HG03354 (cell line): ENCODE measurements around the gene RHOT2.
A peak's percentile ranks its signal among the peaks of the same experiment; 100 is the strongest.
"Not testable (repeated sequence)": the region's sequence is repeated elsewhere in the genome, so short reads cannot be mapped to it uniquely, and the experiment has no call there.

ENCODE experiments used
- ATAC-seq: cut with Tn5 transposase; IDR thresholded peaks from one replicate; pipeline ENCODE4 v1.9.1; 2021; ENCODE audit warnings: mild to moderate bottlenecking; ENCODE audit not compliant: unreplicated experiment, poor library complexity, severe bottlenecking

RHOT2 gene

GRCh38 chr16:708959-709358 is 41.0 kb downstream of the RHOT2 start:
- no peak for ATAC-seq

- ATAC-seq = no peak
Measured at GRCh38 chr16:709566-710499, 41.9 kb downstream of the RHOT2 start.

GRCh38 chr16:710500-711075 is 42.7 kb downstream of the RHOT2 start:
- no peak for ATAC-seq

DNA sequence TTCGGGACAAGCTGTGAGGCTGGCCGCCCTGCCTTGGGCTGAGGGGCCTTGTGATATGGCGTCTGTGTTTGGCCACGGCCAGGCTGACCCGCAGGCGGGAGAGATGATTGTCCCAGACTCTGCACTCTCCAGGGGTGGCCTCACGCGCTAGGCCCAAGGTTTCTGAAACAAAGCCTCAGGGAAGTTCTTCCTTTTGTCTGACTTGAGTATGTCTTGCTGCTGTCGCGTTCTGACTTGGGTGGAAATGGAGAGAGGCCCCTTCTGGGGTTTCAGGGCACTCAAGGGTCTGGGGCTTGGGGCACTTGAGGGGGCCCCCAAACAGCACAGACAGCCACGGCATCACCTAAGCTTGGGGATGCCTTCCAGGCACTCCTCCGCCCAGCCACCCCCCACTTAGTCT is 43.2 kb downstream of the RHOT2 start:
- ATAC-seq = no peak

DNA sequence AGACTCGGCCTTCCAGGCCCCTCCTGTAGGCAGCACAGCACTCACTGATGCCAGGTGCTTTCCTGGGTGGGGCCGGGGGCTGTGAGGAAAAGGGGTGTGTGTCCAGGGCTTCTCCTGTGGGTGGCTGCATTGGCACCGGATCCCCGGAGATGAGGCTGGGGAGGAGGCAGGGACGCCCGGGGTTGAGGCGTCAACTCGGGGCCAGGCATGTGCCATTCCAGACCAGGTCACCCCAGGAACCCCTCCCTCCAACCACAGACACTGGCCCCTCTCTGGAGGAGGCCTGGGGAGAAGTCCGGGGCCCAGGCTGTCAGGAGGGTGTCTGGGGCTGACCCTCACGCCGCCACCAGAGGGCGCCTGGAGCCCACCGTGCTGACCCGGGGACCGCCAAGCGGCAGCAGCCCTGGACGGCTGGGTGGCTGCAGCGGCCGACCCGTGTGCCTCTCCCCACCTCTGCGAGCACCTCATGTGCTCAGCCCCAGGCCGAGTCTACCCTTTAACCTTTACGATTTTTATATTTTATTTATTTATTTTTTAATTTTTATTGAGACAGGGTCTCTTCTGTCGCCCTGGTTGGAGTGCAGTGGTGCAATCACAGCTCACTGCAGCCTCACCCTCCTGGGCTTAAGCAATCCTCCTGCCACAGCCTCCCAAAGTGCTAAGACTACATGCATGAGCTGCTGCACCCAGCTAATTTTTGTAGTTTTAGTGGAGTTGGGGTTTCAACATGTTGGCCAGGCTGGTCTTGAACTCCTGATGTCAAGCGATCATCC is 43.8 kb downstream of the RHOT2 start:
- no peak for ATAC-seq

GRCh38 chr16:712740-713250 is 44.9 kb downstream of the RHOT2 start:
- ATAC-seq = not testable (repeated sequence)

DNA sequence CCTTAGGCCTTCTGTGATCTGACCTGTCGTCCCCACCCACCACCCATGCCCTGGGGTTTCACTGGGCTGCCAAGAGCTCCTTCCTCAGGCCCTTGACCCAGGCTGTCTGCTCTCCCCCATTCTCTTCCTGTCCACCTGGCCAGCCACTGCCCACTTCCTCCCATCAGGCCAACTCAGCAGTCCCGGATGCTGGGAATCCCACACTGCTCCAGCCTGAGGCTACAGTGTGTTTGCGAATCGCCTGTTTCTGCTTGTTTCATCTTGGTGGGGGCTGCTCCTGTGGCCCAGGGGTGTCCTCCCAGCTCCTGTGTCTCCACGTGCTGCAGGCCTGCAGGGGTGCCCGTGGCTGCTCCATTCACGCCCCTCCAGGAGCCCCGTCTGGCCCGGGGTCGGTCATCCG is 46.1 kb downstream of the RHOT2 start:
- ATAC-seq = no peak

- peak; percentile 80 for ATAC-seq
Measured at GRCh38 chr16:714558-715476, 46.9 kb downstream of the RHOT2 start, which contains the start of gene METRN. Gene METRN, plus strand, starts transcription at chr16:715118. Its CDS starts 172 bp downstream, at chr16:715290.

GRCh38 chr16:715477-716199 is 47.7 kb downstream of the RHOT2 start:
- ATAC-seq = peak; percentile 9

GRCh38 chr16:716200-716568 is 48.3 kb downstream of the RHOT2 start:
- ATAC-seq = no peak

DNA sequence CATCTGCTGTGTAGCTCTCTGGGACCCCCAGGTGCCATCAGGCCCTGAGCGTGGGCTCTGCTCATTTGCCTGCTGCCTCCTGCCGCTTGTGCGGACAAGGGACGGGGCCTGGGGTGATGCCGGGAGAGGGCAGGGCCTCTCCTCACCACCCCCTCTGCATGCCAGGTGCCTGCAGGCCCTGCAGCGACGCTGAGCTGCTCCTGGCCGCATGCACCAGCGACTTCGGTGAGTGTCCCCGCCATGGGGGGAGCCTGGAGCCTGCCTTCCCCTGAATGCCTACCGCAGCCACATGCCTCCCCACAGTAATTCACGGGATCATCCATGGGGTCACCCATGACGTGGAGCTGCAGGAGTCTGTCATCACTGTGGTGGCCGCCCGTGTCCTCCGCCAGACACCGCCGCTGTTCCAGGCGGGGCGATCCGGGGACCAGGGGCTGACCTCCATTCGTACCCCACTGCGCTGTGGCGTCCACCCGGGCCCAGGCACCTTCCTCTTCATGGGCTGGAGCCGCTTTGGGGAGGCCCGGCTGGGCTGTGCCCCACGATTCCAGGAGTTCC is 48.9 kb downstream of the RHOT2 start:
- no peak for ATAC-seq

DNA sequence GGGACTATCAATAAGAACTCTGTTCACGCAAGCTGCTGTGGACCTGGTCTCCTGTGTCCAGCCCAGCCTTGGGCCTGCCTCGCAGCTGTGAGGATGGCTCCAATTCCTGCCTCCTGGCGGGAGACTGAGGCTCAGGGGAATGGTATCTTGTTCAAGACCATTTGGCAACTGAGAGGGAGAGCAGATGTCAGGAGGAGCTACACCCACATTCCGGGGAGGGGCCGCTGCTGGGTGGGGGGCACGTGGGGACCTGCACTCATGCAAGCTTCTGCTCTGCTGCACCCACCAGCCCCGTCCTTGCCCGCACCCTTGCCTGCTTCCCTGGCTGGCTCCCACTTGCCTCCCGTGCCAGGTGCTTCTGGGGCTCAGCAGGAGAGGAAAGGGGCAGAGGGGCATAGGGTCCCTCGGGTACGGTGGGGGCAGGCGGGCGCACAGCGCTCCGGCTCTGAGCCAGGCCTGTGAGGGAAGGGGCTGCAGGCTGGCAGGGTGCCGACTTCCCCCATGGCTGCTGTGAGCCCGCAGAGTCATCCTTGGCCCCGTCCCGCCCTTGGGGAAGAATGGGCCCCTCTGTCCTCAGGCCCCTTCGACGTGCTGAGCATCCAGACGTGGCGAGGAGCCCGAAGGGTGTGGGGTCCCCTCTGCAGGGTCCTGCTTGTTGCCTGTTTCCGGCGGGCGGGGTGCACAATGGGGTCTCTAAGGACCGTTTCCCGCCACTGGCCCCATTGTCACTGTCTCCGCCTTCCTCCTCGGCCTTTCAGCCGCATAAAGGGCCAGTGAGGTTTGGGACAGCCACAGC is 49.7 kb downstream of the RHOT2 start:
- no peak for ATAC-seq

DNA sequence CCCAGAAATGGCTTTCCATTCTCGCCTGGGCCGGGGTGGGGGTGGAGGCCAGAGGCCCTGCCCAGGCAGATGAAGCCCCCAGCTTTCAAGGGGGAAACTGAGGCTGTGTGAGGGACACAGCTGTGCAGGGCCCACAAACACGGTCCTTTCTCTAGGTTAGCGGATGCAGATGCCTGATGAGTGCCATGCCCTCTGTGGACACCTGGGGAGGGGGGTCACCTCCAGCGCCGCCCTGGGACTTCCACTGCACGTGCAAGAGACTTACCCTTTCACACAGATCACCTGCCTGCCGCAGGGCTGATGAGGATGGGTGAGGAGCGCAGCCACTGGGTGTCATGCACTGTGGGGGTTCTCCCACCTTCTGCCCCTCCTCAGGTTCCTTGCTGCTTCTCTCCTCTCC is 50.5 kb downstream of the RHOT2 start:
- no peak for ATAC-seq

DNA sequence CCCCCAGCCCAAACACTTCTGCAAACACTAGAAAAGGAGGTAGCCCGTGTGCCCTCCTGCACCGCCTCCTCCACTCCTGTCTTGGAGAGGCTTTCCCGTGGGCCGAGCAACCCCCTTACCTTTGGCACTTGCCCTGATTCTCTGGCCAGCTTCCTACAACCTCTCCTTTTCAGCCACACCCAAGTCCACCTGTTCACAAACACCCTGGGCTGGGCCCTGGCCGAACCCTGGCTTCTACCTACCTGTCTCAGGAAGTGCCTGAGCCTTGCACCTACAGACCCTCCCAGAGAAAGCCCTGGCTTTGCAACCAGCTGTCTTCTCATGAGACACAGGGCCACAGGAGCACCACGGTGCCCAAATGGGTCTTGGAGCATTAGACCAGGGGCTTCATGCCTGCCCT is 51.0 kb downstream of the RHOT2 start:
- ATAC-seq = no peak

DNA sequence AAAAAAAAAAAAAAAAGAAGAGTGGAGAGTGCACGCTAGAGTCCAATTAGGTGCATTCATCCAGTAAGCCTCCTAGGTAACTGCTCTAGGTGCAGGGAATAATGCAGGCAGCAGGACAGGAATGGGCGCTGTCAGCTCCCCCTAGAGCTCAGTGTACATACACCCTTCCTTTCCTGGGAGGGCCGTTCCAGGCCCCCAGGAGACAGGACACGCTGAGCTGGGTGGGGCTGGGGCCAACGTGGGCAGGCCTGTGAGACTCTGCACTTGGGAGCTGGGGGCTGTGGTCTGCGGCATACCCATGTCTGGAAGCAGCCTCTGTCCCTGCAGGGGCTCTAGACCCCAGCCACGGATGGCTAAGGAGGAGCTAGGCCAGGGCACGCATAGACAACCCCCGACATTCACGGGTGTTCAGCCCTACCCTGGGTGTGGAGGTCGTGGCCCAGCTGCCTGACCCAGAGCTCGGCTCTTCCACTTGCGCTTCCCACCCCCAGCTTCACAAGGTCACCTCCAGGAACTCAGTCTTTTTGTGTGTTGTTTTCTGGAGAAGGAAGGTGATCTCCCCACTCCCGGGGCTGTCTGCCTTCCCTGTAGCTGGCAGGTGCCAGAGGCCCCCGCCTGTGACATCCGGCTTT is 52.0 kb downstream of the RHOT2 start:
- ATAC-seq = no peak

DNA sequence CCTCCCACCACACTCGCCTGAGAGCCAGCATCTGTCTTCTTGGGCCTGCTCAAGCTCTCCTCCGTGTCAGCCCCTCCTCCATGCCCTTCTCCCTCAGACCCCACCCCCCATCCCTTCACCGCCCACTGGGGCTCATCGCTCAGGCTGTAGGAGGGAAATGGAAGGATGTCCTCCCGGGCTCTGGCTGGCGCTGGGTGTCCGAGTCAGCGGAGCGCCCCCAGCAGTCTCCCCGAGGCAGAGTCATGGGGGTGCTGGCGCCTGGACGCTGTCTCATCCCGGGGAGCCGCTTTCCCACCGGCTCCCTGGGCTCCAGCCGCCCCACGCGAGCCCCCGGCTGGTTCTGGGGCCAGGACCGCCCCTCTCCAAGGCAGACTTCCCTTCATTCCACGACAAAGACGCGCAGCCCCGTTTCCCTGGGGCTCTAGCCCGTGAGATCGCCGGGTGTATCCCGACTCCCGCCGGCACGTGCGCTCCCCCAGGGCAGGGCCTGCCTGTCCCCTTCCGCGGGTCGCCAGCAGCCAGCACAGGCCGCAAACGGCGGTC is 52.6 kb downstream of the RHOT2 start:
- no peak for ATAC-seq
